D721Med (cell line): Measurements from ENCODE around the gene AGGF1.
"Not testable (repeated sequence)": the region's sequence is repeated elsewhere in the genome, so short reads cannot be mapped to it uniquely, and the experiment has no call there.

Source experiments
- DNase-seq: peaks from one replicate; pipeline ENCODE4 v3.0.0; 2011; ENCODE audit warnings: low spot score; ENCODE audit not compliant: insufficient read length
- FAIRE-seq: peaks from 2 replicates; lab custom pipeline; 2011; peaks lifted over from hg19 to GRCh38; lab: Jason Lieb, UNC
- TF ChIP-seq, protein P1 (sequence below): IDR thresholded peaks from 2 replicates; pipeline ENCODE4 v1.5.1; 2012; ENCODE audit warnings: mild to moderate bottlenecking, control low read depth; ENCODE audit not compliant: insufficient read depth; ENCODE audit errors: missing control alignments

Gene AGGF1

DNA sequence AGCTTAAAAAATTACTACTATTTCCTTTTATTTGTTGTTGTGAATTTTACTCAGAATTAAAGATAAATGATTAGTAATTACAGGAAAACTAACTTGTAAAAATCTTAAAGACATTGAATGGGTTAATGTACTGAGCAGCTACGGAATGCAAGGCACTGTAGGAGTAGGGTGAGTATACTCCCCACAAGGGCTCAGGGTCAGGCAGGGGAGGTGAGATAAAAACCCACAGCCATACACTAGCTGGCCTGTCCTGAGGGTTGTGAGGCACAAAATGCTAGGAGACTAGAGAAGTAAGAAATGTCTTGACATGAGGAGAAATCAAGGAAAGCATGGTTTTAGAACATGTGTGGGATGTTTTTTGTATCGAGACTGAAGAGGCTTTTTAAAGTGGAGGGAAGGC lies 43.5 kb downstream of the AGGF1 start:
- TF ChIP-seq, protein P1, sequence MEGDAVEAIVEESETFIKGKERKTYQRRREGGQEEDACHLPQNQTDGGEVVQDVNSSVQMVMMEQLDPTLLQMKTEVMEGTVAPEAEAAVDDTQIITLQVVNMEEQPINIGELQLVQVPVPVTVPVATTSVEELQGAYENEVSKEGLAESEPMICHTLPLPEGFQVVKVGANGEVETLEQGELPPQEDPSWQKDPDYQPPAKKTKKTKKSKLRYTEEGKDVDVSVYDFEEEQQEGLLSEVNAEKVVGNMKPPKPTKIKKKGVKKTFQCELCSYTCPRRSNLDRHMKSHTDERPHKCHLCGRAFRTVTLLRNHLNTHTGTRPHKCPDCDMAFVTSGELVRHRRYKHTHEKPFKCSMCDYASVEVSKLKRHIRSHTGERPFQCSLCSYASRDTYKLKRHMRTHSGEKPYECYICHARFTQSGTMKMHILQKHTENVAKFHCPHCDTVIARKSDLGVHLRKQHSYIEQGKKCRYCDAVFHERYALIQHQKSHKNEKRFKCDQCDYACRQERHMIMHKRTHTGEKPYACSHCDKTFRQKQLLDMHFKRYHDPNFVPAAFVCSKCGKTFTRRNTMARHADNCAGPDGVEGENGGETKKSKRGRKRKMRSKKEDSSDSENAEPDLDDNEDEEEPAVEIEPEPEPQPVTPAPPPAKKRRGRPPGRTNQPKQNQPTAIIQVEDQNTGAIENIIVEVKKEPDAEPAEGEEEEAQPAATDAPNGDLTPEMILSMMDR: no peak
- FAIRE-seq (no peak), DNase-seq (no peak)

- TF ChIP-seq, protein P1: no peak
- DNase-seq (no peak), FAIRE-seq (no peak)
Observed at GRCh38 chr5:77074745-77075144, 44.5 kb downstream of the AGGF1 start.

GRCh38 chr5:77076961-77077828 lies 47.0 kb downstream of the AGGF1 start:
- FAIRE-seq (no peak), DNase-seq (peak; percentile 61)
- TF ChIP-seq, protein P1: peak; percentile 54

- TF ChIP-seq, protein P1: no peak
- no peak for DNase-seq
Observed at GRCh38 chr5:77077829-77078176, 47.6 kb downstream of the AGGF1 start.

DNA sequence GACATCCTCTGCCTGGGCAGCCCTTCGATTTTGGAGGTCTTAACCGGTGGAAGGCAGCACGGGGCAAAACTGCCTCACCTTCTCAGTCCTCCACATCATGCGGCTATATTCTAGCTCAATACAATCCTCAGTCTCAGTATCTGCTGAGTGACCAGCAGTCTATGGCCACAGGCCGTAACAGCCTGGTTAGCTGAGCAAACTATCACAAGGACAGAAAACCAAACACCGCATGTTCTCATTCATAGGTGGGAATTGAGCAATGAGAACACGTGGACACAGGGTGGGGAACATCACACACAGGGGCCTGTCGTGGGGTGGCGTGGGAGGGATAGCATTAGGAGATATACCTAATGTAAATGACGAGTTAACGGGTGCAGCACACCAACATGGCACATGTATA lies 50.3 kb downstream of the AGGF1 start:
- DNase-seq, FAIRE-seq: not testable (repeated sequence)

More at GRCh38 chr5:77077829-77078176, 47.6 kb downstream of the AGGF1 start:
- FAIRE-seq: no peak

DNA sequence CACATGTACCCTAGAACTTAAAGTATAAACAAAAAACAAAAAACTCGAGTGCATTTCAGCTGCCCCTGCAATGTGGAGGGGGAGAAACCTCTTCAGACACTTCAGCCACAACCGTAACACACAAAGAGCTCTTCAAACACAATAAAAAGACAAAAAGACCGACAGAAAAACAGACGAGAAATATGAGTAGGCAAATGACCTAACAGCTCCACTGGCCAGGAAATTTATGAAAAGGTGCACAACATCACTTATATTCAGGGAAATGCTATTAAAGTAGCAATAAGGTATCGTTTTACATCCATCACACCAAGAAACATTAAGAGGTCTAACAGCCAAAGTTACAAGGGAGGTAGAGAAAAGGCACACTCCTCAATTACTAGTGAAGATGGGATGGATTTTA lies 50.7 kb downstream of the AGGF1 start:
- FAIRE-seq (no peak), DNase-seq (no peak)
- TF ChIP-seq, protein P1: no peak

DNA sequence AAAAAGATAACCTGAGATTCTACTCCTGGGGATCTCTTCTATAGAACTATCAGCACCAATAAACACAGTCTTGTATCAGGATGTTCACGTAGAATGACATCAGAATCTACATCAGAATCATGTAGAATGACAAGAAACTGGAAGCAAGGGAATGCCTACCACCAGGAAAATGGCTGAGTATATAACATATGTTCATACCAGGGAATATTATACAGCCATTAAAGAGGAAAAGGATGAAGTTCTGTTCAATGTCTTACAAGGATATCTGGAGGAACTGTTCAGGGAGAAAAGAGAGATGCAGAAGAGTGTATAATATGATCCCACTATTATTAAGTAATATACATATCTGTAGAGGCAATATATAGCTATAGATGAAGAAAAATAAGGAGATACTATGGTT lies 52.1 kb downstream of the AGGF1 start:
- DNase-seq: no peak
- TF ChIP-seq, protein P1: no peak
- FAIRE-seq: no peak

DNA sequence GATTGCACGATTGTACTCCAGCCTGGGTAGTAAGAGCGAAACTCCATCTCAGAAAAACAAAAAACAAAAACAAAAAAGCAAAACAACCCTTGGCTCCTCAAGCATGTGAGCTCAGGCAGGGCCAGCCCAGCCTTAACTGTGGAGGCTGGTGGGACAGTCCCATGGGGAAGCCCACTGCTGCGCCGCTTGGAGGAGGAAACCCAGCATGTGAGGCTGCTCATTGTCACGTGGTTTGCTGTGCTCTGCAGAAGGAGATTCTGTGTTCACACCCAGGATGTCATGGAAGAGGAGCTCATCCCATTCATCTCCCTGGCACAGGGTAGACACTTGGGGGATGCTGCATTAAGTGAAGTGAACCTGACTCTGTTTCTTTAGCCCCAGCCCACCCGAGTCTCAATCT lies 52.9 kb downstream of the AGGF1 start:
- DNase-seq (no peak), FAIRE-seq (no peak)
- TF ChIP-seq, protein P1: no peak
